HG02610 (cell line): Measurements from ENCODE around the gene FLNB.
"Not testable (repeated sequence)": the region's sequence is repeated elsewhere in the genome, so short reads cannot be mapped to it uniquely, and the experiment has no call there.

Experiments used
- ATAC-seq: cut with Tn5 transposase; IDR thresholded peaks from one replicate; pipeline ENCODE4 v1.9.1; 2021; ENCODE audit warnings: mild to moderate bottlenecking, moderate library complexity; ENCODE audit not compliant: unreplicated experiment

FLNB gene

GRCh38 chr3:58049143-58049785 lies 41.0 kb downstream of the FLNB start:
- ATAC-seq = no peak

GRCh38 chr3:58051196-58051595 lies 43.0 kb downstream of the FLNB start:
- ATAC-seq = no peak

GRCh38 chr3:58051658-58052261 lies 43.5 kb downstream of the FLNB start:
- not testable (repeated sequence) for ATAC-seq

DNA sequence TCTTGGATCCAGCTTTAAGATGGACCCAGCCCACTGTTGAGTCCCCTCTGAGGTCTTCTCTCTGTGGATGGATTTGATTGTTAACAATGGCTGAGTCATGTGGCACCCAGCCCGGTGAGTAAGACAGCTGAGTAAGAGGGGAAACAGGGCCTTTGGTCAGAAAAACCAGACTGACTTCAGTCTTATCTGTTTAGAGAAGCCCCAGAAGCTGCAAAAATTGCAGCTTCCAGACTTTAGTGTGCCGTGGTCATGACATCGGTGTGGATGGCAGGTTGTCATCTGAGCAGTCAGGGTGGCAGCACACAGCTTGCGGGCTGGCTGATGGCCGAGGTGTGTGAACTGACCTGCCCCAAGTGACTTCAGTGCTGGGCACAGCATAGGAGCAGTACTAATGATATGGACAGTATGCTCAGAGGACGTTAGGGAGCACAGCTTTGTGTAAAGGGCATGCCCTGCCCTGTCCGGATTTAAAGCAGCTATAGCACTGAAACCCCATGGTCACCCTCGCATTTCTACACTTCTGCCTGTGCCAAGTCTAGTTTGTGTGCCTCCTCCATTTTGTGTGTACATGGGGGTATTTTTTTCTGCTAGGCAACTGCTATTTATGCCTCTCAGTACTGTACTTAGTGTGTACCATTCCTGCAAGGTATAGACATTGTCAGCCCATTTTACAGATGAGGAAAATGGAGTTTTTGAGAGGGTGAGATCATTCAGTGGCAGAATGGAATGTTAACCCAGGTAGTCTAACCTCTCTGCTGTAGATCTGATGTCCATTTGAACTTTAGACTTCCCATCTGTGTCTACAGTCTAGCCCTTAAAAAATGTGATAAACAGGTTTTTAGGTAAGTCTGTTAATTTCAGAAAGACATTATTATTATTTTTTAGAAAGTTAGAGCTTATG lies 44.4 kb downstream of the FLNB start:
- peak; percentile 85 for ATAC-seq

- ATAC-seq = no peak
Observed at GRCh38 chr3:58054652-58055051, 46.4 kb downstream of the FLNB start.

DNA sequence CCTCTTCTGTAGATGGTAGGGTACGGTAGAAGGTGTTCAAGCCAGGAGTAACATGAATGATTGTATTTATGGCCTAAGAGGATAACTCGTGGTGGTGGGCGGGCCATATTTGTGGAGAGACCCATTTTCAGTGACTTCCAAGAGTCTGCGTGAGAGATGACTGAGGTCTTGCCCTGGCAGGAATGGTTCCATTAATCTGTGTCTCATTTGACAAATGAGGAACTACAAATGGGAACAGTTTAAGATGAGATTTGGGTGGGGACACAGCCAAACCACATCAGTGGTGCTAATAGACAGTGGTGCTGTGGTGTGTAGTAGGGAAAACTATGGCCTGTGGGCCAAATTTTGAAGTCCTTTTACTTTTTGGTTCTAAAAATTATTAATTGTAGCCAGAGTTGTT lies 47.1 kb downstream of the FLNB start:
- no peak for ATAC-seq

GRCh38 chr3:58055891-58056290 lies 47.7 kb downstream of the FLNB start:
- not testable (repeated sequence) for ATAC-seq

GRCh38 chr3:58058361-58059263 lies 50.4 kb downstream of the FLNB start:
- ATAC-seq = no peak

DNA sequence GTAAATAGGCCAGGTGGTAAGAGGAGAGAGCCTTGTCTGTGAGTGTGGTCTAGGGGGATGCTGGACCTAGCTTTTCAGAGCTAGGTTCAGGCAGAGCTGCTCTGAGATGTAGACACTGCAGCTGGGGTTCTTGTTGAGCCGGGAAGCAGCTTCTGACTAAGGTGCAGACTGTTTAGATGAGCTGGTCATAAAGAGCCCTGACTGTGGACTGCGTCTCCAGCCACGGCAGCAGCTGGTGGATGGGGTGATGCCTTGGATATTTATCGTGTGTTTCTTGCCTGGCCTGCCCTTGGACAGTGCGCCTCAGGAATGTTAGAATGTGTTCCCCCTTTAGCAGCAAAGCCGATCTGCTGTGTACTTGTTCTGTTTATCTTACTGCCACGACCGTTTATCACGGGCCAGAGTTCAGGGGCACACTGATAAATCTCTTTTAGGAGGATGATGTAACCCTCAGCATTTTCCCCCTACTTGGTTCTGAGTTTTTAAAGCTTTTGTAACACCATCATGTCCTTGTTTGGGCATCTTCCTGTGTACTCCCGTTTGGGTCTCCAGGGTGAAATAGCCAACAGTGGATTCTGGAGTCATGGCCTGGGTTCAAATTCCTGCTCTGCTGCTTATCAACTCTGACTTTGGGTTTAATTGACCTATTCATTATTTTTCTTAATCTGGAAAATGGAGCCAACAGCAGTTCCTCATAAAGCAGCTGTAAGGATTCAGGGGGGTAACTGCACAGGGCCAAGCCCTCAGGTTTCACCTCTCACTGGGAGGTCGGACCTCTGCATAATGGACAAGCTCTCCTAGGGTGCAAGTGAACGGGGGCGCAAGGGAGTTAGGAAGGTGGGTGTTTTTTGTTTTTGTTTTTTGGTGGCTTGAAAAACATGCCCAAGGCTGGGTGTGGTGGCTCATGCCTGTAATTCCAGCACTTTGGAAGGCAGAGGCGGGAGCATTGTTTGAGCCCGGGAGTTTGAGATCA lies 51.4 kb downstream of the FLNB start:
- ATAC-seq = no peak

GRCh38 chr3:58062472-58062871 lies 54.2 kb downstream of the FLNB start:
- no peak for ATAC-seq

- ATAC-seq = no peak
Observed at GRCh38 chr3:58063022-58063815, 55.0 kb downstream of the FLNB start.

- no peak for ATAC-seq
Observed at GRCh38 chr3:58064923-58065638, 56.9 kb downstream of the FLNB start.

DNA sequence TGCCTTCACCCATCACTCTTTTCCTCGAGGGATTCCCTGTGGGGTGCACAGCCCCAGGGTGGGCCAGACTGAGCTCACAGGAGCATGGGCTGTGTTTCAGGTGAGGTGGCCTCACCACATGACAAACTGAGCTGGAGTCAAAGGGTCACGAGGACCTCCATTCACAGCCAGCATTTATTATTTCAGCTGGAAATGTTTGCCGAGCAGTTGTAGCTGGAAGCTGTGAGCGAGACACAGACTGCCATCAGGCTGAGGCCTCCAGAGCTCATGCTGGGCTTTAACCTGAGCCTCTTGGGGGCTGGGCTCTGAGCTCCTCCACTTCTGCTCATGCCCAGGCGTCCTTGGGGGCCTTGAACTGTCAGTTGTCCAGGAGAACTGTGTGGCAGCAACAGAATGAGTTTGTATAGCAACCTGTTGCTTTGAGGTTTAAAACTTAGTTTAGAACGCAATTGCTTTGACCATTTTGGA lies 57.5 kb downstream of the FLNB start:
- ATAC-seq = no peak

DNA sequence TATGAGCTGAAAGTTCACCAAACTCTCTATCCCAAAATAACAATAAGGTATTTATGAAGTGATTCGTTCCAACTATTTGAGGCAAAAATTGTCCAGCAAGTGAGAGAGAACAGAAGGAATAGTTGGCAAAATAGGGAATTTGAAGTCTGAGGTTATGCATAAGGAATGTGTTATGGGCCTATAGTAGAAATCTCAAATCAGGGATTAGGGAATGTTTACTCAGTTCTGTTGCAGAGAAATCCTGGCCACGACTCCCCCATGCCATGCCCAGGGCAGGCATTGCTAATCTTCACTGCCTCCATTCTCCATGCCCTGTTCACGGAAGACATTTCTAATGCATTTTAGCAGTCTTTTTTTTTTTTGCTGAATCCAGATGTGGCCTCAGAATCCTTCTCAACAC lies 58.6 kb downstream of the FLNB start:
- no peak for ATAC-seq

DNA sequence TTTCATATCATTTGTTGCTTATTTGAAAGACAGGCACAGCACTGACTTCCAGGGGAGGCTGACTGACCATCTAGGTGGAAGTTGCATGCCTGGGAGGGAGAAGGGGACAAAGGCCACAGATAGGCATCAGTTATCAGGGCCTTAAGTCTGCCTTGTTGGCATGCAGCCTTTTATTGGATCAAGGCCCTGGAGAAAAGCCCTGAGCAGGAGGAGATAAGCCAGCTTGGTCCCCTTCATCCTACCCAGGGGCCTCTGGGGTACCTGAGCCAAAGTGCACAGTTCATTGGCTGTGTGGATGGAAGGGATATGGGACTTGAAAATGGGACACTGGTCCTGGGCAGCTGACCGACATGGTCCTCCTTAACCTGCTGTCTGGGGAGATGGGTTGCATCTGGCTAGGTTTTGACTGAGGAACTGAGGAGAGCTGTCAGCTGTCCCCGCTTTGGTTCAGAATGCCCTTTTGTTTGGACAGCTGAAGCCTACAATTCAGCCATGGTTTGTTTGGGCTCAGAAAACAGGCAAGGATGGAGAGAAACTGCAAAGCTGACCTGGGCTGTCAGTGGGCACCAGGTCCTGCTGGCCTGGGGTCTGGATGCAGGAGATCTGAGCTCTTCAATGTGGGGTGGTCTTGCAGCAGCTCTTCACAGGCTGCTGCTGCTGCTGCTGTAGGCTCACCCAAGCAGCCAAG lies 60.0 kb downstream of the FLNB start:
- no peak for ATAC-seq

- no peak for ATAC-seq
Observed at GRCh38 chr3:58071480-58071971, 63.3 kb downstream of the FLNB start.

DNA sequence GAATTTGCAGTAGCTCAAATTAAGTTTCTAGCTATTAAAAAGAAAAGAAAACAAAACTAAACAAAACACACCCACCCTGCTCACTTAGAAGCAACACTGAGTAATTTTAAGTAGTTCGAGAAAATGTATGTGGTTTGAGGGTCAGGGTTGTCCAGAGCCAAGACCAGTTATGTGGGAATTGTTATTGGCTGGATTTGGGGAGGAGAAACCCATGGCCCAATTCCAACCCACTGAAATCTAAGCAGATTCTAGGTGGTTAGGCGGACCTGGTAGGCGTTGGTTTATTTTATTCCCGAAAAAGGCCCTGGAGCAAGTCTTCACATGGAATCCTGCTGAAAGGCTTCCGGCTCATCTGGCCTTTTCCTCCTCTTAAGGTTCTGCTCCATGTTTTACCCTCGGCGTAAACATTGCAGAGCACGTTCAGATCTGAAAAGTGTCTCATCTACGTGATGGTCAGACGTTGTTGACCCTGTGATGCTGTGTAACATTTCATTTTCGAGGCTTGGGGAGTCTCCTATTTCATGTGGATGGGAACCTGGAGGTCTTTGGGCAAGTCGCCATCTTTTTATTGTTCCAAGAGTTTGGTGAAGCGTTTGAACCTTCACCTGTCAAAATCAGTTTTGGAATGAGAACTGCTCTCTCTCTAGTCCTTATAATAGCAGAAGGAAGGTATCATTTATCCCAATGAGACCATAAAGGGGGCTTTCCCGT lies 64.0 kb downstream of the FLNB start:
- ATAC-seq = no peak
